D341Med (cell line): Measurements from ENCODE around the gene CENPW.

ENCODE experiments used
- DNase-seq: peaks from one replicate; pipeline ENCODE4 v3.0.0; 2012; ENCODE audit warnings: low spot score

CENPW gene

DNA sequence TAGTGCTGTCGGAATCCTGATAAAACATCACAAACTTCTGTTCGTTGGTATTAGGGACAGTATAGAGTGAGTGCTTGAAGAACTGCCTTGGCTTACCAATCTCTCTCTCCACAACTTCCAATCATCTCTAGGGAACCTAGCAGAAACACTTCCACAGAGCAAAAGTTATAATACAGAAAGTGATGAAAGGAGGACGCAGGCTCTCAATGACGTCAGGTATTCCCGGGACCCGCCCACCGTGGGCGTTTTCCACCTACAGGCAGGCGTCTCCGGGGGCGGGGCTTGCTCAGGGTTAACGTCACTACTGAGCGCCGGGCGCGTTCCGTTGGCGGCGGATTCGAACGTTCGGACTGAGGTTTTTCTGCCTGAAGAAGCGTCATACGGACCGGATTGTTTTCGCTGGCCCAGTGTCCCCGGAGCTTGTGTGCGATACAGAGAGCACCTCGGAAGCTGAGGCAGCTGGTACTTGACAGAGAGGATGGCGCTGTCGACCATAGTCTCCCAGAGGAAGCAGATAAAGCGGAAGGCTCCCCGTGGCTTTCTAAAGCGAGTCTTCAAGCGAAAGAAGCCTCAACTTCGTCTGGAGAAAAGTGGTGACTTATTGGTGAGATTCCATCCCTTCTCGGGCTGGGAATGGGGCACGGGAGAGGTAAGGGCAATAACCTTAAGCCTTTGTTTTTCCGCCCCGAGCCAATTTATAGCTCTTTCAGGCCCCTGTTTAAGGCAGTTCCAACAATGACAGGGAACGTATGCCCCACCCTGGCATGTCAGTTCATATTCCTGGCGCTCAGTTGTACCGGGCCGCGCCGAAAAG, at the start of gene CENPW:
Gene CENPW (plus strand): TSS at position 320 of the 814 bp plus-strand sequence. CDS start 159 bp downstream, at position 479.
- DNase-seq, result peak; percentile 96

DNA sequence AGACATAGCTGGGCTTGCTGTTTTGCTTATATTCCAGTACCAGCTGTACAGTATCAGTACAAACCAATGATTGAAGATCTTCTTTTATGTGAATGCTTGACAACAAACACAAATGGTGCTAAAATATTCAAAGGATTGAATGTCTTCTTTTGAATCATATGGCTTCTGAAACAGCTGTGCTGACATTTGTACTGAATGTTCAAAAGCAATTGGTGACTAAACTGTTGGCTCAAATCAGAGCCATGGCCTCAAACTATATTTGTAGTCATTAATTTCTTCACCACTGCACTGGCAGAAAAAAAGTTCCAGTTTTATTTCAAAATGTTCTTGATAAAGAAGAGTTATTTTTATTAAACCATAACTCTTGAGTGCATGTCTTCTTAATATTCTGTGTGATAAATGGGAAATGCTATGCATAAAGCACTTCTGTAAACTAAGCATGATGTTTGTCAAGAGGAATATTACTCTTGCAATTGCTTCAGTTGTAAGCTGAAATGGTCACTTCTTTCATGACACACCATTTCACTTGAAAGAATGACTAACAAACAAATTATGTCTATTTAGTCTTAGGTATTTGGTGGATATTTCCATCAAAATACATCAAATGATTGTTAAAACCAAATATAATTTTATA, 45.9 kb upstream of the CENPW start:
- no peak for DNase-seq

DNA sequence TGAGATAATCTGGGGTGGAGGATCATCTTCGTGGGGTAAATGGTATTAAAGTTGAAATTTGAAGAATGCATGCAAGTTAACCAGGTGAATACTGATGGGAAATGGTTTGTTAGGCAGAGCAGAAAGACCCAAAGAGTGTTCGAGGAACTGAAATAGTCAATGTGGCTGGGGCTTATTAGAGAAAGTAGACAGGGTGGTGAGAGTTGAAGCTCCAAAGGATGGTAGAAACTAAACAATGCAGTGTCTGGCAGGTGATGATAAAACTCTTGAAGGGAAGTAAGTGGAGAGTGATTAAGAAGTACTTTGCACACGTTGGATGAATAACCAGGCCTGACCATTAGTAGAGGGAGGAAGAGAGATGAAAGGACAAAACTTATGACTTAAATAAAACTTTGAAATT, 39.8 kb upstream of the CENPW start:
- DNase-seq, result no peak

DNA sequence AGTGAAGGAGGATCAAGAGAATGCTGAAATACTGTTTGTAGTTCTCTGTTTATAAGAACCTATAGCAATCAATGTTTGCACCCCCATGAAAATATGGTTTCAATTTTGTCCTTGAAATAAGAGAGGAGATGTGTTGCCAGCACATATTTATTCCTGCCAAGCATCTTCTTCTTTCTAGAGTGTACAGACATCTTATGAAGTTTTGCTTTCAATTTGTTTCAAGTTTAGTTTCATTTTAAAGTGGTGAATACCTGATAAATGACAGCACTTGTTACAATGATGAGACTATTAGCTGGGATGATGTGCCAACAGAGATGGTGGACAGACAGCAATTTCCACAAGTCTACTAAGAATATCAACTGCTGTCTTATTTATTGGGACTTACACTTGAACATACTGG, 39.2 kb upstream of the CENPW start:
- no peak for DNase-seq

DNA sequence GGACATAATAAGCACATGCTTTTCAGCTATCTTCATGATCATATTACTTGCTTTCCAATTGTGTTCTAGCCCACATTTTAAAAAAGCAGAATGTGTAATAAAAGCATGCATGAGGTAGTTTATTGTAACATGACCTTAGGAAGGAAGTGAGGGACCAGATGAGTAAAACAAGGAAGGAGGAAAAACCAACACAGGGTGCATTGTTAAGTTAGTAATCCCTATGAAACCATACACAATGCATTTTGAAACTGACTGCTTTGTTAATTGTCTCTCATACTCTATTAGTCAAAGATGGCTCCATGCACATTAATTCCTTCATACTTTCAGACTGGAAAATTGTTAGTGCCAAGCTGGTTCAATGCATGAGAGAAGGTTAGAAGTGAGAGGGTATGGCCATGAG, 37.7 kb upstream of the CENPW start:
- DNase-seq, result no peak

DNA sequence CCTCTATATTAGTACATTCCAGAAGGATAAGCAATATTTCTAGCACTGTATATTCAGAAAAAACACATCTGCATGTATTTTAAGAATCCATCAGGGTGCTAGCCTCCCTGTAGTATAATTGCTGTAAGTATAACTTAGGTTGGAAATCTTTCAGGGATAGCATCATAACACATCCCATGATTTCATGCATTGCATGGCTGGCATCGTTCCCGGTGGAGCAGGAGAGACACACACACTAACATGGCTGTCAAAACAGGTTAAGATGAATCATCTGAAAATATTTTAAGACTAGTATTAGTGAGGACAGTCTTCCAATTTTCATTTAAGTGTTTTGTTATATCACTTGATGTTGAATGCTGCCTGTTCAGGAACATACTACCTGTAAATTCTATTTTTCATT, 32.1 kb upstream of the CENPW start:
- DNase-seq, result no peak

DNA sequence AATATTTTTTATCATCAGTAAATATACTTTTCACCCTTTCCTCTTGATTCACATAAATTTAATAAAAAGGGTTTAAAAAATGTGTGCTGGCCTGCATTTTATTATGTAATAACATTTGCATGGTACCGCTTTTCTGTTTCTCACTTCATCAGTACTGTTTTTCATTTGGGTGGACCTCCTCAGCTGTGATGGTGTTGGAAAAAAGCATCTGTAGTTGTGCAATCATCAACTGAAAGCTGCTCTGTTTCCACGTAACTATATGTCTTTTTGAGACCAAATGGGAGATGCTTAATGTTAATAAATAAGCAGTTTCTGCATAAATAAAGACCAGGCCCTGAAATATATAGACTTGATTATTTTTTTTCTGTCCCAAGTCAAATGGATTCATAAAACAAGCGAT, 31.6 kb upstream of the CENPW start:
- no peak for DNase-seq

DNA sequence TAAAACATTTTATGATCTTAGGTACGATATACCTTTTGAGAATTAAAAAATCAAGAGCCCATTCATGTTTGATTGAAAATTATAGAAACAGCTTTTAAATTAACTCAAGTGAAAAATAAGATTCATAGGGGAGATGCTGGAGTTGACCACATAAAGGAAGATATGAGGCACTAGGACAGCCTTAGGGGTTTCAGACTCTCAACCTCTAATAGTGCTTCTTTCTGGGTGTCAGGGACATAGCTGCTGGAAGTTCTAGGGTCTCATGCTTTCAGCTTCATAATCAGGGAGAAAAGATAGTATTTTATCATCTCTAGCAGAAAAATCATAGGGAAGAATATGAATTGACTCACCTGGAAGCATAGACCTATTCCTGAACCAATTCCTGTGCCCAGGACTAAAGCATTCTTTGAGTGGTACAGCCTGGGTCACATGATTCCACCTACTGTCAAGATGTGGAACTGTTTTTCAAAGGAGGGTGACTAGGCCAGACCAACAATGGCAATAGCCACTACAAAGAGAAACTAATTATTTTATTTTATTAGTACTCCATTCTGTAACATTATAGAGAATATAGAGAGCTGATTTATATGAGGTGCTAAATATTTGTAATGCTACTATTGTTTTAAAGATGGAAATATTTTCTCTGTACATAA, 27.8 kb upstream of the CENPW start:
- peak; percentile 54 for DNase-seq

DNA sequence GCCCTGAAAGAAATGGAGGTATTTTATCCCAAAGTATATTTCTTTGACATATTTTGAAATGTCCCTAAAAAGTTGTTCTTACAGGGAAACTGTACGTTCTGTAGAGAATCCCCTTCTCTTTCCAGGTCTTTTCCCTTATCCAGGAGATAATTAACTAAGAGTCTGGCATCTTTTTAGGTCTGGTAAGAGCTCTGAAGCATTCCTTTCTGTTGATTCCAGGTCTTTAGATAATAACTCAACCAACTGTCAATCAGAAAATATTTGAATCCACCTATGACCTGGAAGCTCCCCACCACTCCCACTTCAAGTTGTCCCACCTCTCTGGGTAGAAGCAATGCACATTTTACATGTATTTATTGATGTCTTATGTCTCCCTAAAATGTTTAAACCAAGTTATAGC, 26.0 kb upstream of the CENPW start:
- no peak for DNase-seq

DNA sequence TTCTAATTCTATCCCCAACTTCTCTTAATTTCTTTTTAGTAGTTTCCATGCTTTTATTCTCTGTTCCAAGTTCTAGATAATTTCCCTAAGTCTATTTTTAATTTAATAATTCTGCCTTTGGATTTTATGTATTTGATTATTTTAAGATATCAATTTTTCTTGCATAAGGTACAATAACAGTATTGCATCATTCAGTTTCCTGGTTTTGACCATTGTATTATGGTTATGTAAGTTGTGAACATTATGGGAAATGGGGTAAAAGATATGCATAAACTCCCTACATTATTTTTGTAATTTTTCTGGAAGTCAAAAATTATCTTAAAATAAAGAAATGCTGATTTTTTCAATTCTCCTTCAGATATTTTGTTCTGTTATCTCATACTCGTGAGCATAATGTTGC, 21.1 kb upstream of the CENPW start:
- DNase-seq, result no peak

DNA sequence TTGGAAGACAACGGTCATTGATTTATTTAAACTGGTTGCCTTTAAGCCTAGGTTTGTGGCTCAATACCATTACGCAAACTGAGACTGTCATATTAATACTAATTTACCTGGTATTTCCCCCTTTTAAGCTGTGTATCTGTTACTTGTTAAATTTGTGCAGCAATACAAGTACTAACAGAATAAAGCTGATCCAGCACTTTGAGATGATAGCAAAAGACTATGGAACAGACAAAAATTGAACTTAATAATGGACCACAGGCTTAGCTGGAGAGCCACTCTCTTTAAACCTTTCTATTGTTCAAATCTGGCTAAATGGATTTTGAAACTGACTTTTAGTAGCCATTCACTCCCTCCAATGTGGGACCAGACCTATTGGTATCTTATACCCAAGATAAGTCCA, 6.2 kb upstream of the CENPW start:
- no peak for DNase-seq

DNA sequence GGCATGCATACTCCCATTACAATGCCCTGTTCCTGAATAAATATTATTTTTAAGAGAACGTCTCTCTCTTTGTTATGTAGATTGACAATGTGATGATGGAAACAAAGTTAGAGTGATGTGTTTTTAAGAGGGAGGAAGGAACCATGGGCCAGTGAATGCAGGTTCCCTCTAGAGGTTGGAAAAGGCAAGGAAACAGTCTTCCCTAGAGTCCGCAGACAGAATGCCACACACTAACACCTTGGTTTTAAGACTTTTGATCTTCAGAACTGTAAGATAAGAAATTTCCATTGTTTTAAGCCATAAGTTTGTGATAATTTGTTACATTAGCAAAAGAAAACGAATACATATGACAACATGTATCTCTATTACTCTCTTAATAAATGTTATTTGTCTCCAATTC, 4.7 kb upstream of the CENPW start:
- DNase-seq, result no peak

DNA sequence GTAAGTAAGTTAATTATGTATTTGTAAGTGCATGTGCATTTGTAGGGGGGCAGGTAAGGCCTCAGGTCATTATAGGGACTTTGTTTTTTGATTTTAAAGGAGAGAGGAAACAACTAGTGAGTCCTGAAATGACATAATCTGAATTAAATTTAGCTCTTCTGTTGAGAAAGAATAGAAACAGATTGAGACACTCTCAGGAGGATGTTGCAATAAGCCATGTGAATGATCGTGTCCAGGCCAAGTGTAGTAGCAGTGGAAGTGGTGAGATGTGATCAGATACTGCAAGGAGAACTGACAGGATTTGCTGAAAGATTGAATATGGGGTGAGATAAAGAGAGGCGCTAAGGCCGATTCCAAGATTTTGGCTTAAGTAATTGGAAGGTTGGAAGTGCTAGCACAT, 2.6 kb upstream of the CENPW start:
- no peak for DNase-seq

DNA sequence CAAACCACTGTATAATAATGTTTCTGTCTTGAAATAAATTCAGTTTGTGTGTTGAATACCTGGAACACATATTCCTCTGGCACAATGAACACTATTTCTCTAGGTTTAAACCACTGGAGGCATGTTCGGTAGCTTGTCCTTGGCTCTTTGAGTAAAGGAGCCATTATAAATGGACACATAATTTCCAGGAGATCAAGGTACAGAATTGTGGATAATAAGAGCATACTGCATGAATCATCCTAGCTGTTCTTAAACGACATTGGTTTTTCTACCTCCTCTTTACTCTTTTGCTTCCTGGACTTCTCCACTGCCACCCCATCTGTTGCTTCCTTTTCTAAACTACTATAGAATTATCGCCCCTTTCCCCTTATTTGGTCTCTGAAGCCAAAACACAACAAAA, 1.2 kb downstream of the CENPW start:
- DNase-seq, result no peak

DNA sequence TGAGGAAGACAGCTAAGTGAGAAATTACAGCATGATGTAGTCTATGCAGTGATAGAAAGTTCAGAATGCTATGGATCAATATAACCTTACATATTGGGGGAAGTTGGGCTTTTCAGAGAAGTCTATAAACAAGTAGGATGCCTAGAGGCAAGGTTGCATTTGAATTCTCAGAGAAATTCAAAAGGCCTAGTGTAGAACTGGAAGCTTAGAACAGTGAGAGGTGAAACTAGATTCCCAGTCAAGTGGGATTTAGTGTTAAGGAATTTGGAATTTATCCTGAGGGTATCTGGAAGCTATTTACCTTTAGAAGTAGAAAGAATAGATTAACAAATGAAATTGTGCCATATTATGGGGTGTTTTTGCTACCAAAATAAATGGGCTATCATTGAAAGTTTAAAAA, 4.3 kb downstream of the CENPW start:
- DNase-seq, result no peak

DNA sequence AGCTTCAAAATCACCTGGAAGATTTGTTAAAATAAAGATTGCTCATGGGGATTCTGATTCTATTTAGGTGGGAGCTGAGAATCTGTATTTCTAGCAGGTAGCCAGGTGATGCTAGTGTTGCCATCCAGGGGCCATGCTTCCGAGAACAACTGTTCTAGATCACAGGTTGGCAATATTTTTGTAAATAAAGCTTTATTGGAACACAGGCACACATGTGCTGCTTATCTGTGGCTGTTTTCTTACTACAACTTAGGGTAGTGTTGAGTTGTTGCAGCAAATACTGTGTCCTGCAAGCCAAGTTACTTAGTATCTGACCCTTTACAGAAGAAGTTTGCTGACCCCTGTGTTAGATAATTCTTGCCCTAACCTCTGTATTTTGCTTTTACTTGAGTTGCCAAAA, 12.0 kb downstream of the CENPW start:
- no peak for DNase-seq

DNA sequence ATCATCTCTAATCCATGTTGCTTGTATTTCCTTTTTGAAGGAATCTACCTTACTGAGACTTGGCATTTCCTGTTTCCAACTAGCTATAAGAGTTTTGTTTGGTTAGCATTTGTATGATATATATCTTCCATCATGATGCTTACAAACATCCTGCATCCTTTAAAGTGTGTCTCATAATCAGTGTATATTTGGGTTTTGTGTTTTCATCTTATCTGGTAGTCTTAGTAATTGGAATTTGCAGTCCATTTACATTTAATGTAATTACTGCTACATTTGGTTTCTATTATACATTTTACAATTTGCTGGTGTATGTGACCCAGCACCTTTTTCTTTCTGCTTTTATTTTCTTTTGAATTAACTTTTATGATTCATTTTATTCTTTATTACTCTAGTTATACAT, 12.6 kb downstream of the CENPW start:
- no peak for DNase-seq

DNA sequence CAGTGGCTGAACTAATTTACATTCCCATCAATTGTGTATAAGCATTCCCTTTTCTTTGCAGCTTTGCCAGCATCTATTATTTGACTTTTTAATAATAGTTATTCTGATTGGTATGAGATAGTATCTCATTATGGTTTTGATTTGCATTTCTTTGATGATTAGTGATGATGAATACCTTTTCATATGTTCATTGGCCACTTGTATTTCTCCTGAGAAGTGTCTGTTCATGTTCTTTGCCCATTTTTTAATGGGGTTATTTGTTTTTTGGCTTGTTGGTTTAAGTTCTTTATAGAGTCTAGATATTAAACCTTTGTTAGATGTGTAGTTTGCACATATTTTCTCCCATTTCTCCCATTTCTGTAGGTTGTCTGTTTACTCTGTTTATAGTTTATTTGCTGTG, 16.6 kb downstream of the CENPW start:
- DNase-seq, result no peak

DNA sequence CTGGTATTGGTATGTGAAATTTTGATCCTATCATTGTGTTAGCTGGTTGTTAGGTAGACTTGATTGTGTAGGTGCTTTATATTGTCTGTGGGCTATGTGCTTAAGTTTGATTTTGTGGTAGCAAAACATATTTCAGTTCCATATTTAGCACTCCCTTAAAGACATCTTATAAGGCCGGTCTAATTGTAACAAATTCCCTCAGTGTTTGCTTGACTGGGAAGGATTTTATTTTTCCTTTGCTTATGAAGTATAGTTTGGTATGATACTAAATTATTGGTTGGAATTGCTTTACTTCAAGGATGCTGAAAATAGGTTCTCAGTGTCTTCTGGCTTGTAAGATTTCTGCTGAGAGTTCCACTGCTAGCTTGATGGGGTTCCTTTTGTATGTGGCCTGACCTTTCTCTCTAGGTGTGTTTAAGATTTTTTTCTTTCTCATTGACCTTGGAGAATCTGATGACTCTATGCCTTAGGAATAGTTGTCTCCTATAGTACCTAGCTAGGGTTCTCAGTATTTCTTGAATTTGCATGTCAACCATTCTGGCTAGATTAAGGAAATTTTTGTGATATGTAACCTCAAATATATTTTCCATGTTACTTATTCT, 20.1 kb downstream of the CENPW start:
- no peak for DNase-seq

DNA sequence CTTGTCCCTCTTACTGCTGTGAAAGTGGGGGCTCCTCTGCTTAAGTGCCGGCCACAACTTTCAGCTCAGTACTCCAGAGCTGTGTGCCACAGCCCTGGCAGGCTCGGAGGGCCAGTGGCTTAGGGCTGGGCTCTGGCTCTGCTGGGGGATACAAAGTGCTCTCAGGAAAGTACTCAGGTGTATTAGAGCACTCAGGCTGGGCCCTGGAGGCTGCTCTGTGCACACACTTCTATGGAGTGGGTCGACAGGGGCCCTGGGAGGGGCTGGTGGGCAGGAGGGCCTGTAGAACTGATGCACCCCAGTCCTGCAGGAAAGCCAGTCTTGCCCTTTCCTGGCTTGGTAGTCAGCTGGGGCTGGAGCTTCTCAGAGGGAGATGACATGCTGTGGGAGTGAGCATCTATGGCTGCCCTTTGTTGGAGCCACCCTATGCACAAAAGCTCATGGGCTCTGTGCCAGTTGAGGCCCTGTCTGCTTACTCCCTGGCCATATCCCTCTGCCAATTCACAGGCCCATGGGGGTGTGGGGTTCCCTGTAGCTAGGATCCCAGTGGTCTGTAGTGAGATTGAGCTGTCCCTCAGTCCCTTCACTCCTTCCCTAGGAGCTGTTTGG, 22.0 kb downstream of the CENPW start:
- no peak for DNase-seq

DNA sequence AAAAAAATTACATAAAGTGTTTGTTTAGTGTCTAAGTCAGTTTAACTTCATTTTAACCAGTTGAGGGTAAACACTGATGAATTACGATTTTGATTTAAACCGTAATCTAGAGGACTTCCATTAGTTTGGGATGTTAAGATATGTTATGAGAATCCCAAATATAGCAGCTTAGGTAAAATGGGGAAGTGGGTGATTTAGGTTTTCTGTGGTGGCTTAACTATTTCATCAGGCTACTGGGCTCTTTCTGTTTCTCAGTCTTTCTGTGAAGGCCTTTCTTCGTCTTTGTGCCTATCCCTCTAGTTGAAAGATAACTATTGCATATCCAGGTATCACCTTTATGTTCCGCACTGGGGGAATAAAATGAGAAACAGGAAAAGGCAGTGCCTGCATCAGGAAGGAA, 27.9 kb downstream of the CENPW start:
- no peak for DNase-seq

DNA sequence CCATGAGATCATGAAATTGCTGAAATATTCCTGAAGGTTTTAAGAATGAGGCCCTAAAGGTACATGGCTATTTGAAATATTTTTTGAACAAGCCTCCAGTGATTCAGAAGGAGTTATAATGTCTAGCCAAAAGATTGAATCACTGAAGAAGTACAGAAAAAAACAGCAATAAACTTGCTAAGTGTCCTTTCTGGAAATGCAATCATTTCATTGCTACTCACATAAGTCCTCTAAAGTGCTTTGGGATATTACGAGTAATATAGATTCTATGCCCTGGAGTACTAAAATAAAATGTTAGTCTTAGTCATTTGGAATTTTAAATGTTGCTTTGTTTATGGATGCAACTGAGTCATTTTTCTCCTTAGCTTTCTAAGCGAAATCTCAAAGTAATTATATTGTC, 32.7 kb downstream of the CENPW start:
- DNase-seq, result no peak

DNA sequence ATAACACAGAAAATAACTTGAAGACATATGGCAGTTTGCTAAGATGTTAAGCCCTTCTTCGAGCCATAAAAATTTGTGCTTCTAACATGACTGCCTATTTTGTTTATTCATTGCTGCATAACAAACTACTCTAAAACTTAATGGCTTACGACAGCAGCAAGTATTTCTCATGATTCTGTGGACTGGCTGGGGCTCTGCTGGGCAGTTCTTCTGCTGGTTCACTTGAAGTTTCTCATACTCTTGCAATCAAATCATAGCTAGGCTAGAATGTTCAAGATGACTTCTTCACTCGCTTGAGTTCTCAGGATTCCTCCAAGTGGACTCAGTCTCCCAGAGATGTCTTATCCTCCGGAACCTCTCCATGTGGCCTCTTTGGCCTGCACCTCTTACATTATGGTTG, 33.4 kb downstream of the CENPW start:
- no peak for DNase-seq
